Measurements from ENCODE around the gene ADAMTS4. TPM values are rescaled to one million over a fixed set of nuclear protein-coding genes. Genes with fewer than 3 reads are reported as not detected.

ADAMTS4 gene
- total RNA-seq, 1 donor from 2014 or later: 1.3 TPM

DNA sequence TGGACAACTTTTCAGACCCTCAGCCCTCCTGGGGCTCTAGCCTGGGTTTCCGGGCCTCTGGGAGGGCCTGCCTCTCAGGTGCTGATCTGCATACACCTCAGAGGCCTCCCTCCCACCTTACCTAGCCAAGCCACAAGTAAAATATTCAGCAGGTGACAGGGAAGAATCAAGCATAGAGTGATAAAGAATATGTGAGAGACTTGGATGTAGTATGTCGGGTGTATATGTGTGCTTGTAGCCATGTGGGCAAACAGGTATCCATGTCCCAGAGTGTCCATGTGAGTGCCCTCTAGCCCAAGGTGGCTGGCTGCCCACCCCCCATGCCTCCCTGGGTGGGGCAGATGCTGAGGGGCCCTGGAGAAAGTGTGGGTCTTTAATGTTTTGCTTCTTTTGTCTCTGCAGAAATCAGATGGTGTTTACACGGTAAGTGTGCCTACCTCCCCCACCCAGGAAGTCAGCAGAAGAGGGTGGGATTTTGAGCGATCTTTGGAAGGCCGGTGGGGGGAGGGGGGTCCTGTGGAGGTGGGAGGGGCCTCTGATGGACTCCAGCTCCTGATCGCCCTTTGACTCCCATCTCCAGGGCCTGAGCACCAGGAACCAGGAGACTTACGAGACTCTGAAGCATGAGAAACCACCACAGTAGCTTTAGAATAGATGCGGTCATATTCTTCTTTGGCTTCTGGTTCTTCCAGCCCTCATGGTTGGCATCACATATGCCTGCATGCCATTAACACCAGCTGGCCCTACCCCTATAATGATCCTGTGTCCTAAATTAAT is 19.6 kb upstream of the ADAMTS4 start:
- ATAC-seq: no peak

- peak; percentile 12 for ATAC-seq
These were observed 19.0 kb upstream of the ADAMTS4 start for GRCh38 chr1:161217831-161218230.

- ATAC-seq: peak; percentile 16
These were observed 18.3 kb upstream of the ADAMTS4 start for GRCh38 chr1:161216945-161217712.

DNA sequence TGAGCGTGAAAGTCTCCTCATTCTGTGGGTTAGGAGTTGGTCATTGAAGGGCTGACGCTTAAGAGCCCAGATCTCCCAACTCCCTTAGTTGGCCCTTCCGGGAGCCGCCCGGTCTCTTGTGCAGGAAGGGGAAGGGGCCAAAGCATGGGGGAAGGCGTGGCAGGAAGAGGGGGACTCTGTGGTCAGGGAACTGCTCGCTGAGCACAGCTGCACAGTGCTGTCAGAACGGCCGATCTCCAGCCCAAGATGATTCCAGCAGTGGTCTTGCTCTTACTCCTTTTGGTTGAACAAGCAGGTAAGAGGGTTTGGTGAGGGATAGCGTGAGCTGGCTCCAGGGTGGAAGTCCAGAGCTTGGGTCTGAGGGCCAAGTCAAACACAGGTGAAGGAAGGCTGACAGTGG is 16.2 kb upstream of the ADAMTS4 start, which contains the start of gene FCER1G:
Gene FCER1G (plus strand): TSS at position 220 of the 400 bp plus-strand sequence. CDS start 27 bp downstream, at position 247.
- no peak for ATAC-seq

DNA sequence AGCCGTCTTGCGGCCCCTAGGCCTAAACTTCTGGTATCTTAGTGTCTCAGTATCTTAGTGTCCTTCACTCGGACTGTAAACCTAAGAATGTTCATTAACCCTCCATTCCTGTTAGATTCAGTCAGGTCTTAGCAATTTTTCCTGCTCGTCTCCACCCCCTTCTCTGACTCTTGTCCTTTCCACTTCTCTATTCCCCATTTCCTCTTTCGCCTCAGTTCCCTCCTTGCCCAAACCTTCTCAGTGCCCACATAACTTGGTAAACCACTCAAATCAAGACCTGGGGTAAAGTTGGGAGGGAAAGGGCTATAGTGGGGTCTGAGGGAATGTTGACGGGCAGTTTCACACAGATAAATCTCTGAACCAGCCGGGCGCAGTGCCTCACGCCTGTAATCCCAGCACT is 15.5 kb upstream of the ADAMTS4 start:
- ATAC-seq: no peak

DNA sequence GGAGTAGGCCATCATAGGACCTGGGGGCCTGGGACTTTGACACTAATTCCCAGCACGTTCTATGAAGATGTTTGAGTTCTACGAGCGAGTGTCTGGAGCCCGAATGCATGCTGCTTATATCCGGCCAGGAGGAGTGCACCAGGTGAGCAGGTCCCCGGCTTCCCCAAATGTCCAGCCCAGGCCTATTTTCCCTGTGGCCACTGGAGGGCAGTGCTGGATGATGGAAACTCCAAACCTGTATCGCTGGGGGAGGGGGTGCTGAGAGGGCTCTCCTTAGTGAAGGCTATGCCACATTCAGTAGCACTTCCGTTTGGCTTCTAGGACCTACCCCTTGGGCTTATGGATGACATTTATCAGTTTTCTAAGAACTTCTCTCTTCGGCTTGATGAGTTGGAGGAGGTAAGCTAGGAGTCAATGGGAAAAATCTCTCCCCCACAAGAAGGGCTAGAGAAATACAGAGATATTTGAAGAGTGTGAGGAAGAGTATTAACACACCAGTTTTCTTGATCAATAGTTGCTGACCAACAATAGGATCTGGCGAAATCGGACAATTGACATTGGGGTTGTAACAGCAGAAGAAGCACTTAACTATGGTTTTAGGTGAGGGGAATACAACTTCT is 11.0 kb upstream of the ADAMTS4 start:
- peak; percentile 82 for ATAC-seq

DNA sequence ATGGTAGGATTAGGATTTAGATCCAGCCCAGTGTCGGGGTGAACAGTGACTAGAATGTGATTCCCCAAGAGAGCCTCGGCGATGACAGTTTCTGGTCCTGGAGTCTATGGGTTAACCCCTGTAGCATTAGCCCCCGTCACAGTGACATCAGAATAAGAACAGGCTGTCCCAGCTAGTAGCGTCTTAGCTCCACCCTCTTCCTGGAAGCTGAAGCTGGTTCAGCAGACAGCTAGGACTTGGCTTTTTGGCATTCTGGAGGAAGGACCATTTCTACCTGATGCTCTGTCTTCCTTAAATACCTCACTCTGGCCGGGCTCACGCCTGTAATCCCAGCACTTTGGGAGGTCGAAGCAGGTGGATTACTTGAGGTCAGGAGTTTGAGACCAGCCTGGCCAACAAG is 8.3 kb upstream of the ADAMTS4 start:
- ATAC-seq: no peak

DNA sequence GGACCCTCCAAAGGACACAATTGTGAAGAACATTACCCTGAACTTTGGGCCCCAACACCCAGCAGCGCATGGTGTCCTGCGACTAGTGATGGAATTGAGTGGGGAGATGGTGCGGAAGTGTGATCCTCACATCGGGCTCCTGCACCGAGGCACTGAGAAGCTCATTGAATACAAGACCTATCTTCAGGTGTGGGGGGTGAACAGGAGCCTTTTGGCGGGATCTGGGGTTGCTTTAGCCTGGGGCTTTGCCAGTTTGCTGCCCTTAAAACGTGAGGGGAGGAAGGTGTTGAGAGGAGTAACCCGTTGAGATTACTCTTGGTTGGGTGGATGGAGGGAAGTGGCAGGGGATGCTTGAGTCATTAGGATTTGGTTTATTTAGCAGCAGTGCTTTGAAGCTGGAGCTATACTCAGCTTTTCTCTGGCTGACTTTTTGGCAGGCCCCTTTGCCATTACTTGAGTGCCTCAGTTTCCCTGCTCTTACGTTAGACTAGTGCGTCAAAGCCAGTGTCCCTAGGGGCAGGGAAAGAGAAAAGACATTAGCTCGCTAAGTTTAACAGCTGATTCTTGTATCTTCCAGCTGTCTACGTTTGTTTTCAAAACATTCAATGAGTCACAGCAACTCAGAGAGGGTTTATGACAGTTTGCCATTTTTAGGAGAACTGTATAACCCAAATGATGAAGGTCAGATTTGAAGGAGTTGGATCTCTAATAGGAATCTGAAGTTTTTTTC is 7.7 kb upstream of the ADAMTS4 start:
- no peak for ATAC-seq

GRCh38 chr1:161201836-161202712 is 3.2 kb upstream of the ADAMTS4 start, which contains the start of gene NDUFS2:
Gene NDUFS2 (plus strand): TSS chr1:161202367. CDS start chr1:161202386, 19 bp downstream.
- peak; percentile 93 for ATAC-seq

GRCh38 chr1:161200992-161201835 is 2.4 kb upstream of the ADAMTS4 start:
- ATAC-seq: peak; percentile 27

GRCh38 chr1:161200421-161200991 is 1.7 kb upstream of the ADAMTS4 start:
- ATAC-seq: no peak

- ATAC-seq: no peak
These were observed 769 bp upstream of the ADAMTS4 start for GRCh38 chr1:161199506-161200139.

DNA sequence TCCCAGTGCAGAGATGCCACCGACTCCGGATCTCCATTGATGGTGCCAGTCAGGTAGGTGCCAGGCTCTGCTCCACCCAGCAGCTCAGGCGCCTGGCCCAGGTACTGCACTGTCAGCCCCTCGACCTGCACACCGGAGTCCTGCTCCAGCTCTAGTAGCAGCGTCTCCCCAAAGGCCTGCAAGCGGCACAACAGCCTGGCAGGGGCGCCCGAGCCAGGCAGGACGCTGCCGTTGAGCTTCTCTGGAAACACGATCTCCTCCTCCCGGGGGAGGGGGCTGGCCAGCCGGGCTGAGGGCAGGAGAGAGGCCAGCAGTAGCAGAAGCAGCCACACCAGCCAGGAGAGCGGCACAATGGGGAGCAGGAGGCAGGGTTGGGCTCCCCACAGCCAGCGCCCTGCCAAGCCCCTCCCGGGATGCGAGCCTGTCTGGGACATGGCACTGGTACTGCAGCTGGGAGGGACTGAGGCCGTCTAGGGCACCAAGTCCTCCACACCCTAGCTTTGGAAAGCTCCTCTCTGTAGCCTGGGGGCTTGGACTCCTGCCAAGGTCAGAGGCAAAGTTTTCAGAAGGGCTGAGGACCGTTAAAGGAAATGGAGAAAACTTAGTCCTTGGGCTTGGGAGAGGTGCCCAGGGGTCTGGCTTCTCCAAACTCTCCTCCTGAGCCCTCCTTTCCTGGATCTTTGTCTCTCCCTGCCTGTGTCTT is 509 bp downstream of the ADAMTS4 start:
- peak; percentile 70 for ATAC-seq

DNA sequence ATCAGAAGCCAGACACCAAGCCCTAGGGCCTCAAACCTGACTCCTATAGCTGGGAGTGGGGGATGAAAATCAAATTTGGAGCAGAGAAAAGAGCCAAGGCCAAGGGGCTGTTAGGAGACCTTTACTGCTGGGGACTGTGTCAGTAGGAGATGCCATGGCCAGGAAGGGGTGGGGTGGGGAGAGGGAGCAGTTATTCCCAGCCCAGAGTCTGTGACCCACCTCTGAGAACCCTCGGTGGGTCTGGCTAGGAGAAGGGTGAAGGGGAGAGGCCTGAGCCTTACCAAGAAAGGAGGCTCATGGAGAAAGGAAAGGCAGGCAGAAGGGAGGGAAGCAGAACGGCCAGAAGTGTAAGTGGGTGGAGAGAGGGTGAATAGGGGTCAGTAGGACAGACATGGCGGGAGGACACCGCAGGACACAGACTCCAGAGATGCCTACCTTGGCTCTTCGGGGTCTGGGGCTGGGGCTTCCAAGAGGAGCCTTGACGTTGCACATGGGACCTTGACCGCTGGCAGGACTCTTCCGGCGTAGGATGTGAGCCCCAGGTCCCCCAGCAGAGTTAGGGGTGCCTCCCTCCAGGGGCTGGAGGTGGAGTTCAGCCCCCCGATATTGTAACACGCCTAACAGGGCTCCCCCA is 1.2 kb downstream of the ADAMTS4 start:
- ATAC-seq: no peak

GRCh38 chr1:161196521-161197451 is 2.1 kb downstream of the ADAMTS4 start:
- ATAC-seq: no peak

DNA sequence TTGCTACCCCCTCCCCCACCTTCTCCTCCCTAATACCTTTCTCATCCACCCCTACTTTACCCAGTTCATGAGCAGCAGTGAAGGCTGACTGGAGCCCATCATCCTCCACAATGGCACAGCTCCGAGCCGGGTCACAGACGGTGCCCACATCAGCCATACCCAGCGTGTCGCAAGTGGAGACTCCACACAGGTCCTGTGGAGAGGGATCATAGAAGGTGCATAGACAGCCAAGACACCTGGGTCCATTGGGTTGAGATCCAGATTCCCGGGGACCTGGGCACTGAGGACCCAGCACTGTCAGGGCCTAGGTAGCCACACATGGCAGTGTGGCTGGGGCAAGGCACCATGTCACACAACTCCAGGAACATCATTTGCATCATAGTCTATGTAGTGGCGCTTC is 2.7 kb downstream of the ADAMTS4 start:
- ATAC-seq: no peak

DNA sequence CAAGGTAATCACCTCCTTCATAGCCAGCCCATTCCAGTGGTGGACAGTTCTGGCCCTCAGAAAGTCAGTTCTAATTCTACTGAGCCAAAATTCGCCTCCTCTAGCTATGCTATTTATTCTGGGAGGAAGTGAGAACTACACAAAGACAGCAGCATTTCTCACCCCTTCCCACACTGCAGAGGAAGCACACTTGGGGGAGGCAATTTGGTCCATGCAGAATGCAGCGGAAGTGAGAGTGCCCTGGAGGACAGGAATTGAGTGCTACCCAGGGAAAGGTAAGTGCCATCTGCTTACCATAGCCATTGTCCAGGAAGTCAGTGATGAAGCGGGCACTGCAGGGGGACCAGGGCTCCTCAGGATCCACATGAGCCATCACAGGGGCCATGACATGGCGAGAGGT is 3.7 kb downstream of the ADAMTS4 start:
- no peak for ATAC-seq

All from esophagus mucosa (tissue), 1 donor.